Dendritic cell treated with granulocyte-macrophage colony-stimulating factor and Interleukin-4, amounts not matched to agents 40 ng/mL and 50 ng/mL, for 4 days (primary cell): Measurements from ENCODE around the gene CLEC7A.

Experiments
- H3K27ac Mint-ChIP-seq: one replicate; pipeline ENCODE4 v1.8.0; 2022; ENCODE audit warnings: mild to moderate bottlenecking, mixed read lengths
- H3K27me3 Mint-ChIP-seq: one replicate; pipeline ENCODE4 v1.8.0; 2022; ENCODE audit warnings: mild to moderate bottlenecking, mixed read lengths
- H3K36me3 Mint-ChIP-seq: one replicate; pipeline ENCODE4 v1.8.0; 2022; ENCODE audit warnings: low read depth, mixed read lengths
- H3K4me1 Mint-ChIP-seq: one replicate; pipeline ENCODE4 v1.8.0; 2022; ENCODE audit warnings: low read depth, mixed read lengths
- H3K4me3 Mint-ChIP-seq: one replicate; pipeline ENCODE4 v1.8.0; 2022; ENCODE audit warnings: mild to moderate bottlenecking, moderate library complexity, mixed read lengths
- H3K9me3 Mint-ChIP-seq: one replicate; pipeline ENCODE4 v1.8.0; 2022; ENCODE audit warnings: mixed read lengths
- intact Hi-C: fragments of 100-400 bp; cut with micrococcal nuclease; formaldehyde crosslinking; loops from one replicate; pipeline ENCODE4 v1.15.0; 2022

The CLEC7A gene

GRCh38 chr12:10126413-10126812 is 3.6 kb downstream of the CLEC7A start:
- peaks cover 46% of the 10 kb centered on the region for H3K4me1 Mint-ChIP-seq
- H3K4me3 Mint-ChIP-seq = peak overlapping the region; percentile 84
- H3K9me3 Mint-ChIP-seq = no peaks in the 10 kb centered on the region
- intact Hi-C loops = no loop called here
- peak overlapping the region; percentile 97 for H3K27ac Mint-ChIP-seq
- H3K36me3 Mint-ChIP-seq = peaks cover 83% of the 10 kb centered on the region
- H3K27me3 Mint-ChIP-seq = no peaks in the 10 kb centered on the region

GRCh38 chr12:10122689-10123088 is 7.3 kb downstream of the CLEC7A start:
- Mint-ChIP-seq H3K4me1 (peaks cover 62% of the 10 kb centered on the region), H3K27me3 (no peaks in the 10 kb centered on the region), H3K4me3 (peak overlapping the region; percentile 73), H3K36me3 (peaks cover 96% of the 10 kb centered on the region), H3K27ac (peak overlapping the region; percentile 97), H3K9me3 (no peaks in the 10 kb centered on the region)
- intact Hi-C loops = no loop called here

GRCh38 chr12:10121278-10121677 is 8.7 kb downstream of the CLEC7A start:
- peaks cover 89% of the 10 kb centered on the region for H3K36me3 Mint-ChIP-seq
- peak overlapping the region; percentile 97 for H3K27ac Mint-ChIP-seq
- no peaks in the 10 kb centered on the region for H3K9me3 Mint-ChIP-seq
- intact Hi-C loops = loop anchor here (2.0 kb wide), 1 partner anchor 26 kb away; no protein-coding TSS in a partner anchor
- H3K4me1 Mint-ChIP-seq = peaks cover 56% of the 10 kb centered on the region
- H3K27me3 Mint-ChIP-seq = no peaks in the 10 kb centered on the region
- H3K4me3 Mint-ChIP-seq = peak overlapping the region; percentile 73

- Mint-ChIP-seq H3K9me3 (no peaks in the 10 kb centered on the region), H3K36me3 (peaks cover 89% of the 10 kb centered on the region), H3K27ac (peak overlapping the region; percentile 97), H3K4me1 (peaks cover 52% of the 10 kb centered on the region), H3K27me3 (no peaks in the 10 kb centered on the region), H3K4me3 (peak overlapping the region; percentile 69)
- intact Hi-C loops = no loop called here
Observed at GRCh38 chr12:10119066-10119465, 10.9 kb downstream of the CLEC7A start.

- peaks cover 14% of the 10 kb centered on the region for H3K9me3 Mint-ChIP-seq
- no peak overlapping the region for H3K4me3 Mint-ChIP-seq
- peaks cover 44% of the 10 kb centered on the region for H3K4me1 Mint-ChIP-seq
- H3K36me3 Mint-ChIP-seq = peaks cover 88% of the 10 kb centered on the region
- no peak overlapping the region for H3K27ac Mint-ChIP-seq
- intact Hi-C loops = no loop called here
- H3K27me3 Mint-ChIP-seq = no peaks in the 10 kb centered on the region
Observed at GRCh38 chr12:10115890-10116289, 14.1 kb downstream of the CLEC7A start.

- Mint-ChIP-seq H3K9me3 (peaks cover 16% of the 10 kb centered on the region), H3K27me3 (no peaks in the 10 kb centered on the region), H3K4me1 (peaks cover 46% of the 10 kb centered on the region), H3K27ac (peak overlapping the region; percentile 47), H3K4me3 (no peak overlapping the region), H3K36me3 (peaks cover 85% of the 10 kb centered on the region)
- intact Hi-C loops = no loop called here
Observed at GRCh38 chr12:10115311-10115710, 14.7 kb downstream of the CLEC7A start.

GRCh38 chr12:10113920-10114319 is 16.1 kb downstream of the CLEC7A start:
- no peaks in the 10 kb centered on the region for H3K27me3 Mint-ChIP-seq
- H3K4me3 Mint-ChIP-seq = no peak overlapping the region
- peaks cover 37% of the 10 kb centered on the region for H3K4me1 Mint-ChIP-seq
- peaks cover 81% of the 10 kb centered on the region for H3K36me3 Mint-ChIP-seq
- peak overlapping the region; percentile 45 for H3K27ac Mint-ChIP-seq
- intact Hi-C loops = no loop called here
- H3K9me3 Mint-ChIP-seq = peaks cover 16% of the 10 kb centered on the region

GRCh38 chr12:10113075-10113474 is 16.9 kb downstream of the CLEC7A start:
- Mint-ChIP-seq H3K4me1 (peaks cover 31% of the 10 kb centered on the region), H3K36me3 (peaks cover 80% of the 10 kb centered on the region), H3K9me3 (peaks cover 16% of the 10 kb centered on the region), H3K4me3 (no peak overlapping the region), H3K27ac (peak overlapping the region; percentile 4), H3K27me3 (no peaks in the 10 kb centered on the region)
- intact Hi-C loops = no loop called here

- Mint-ChIP-seq H3K9me3 (peaks cover 16% of the 10 kb centered on the region), H3K27me3 (no peaks in the 10 kb centered on the region), H3K36me3 (peaks cover 82% of the 10 kb centered on the region), H3K27ac (no peak overlapping the region), H3K4me1 (peaks cover 37% of the 10 kb centered on the region), H3K4me3 (no peak overlapping the region)
- intact Hi-C loops = no loop called here
Observed at GRCh38 chr12:10111451-10111850, 18.5 kb downstream of the CLEC7A start.

- Mint-ChIP-seq H3K9me3 (peaks cover 16% of the 10 kb centered on the region), H3K36me3 (peaks cover 80% of the 10 kb centered on the region)
Observed at GRCh38 chr12:10110256-10110844, 19.6 kb downstream of the CLEC7A start.

GRCh38 chr12:10102322-10102721 is 27.7 kb downstream of the CLEC7A start:
- intact Hi-C loops = no loop called here
- Mint-ChIP-seq H3K9me3 (peaks cover 9% of the 10 kb centered on the region), H3K27me3 (no peaks in the 10 kb centered on the region), H3K36me3 (peaks cover 42% of the 10 kb centered on the region), H3K27ac (peak overlapping the region; percentile 83), H3K4me1 (peaks cover 56% of the 10 kb centered on the region), H3K4me3 (no peak overlapping the region)

More at GRCh38 chr12:10110256-10110844, 19.6 kb downstream of the CLEC7A start:
- H3K4me3 Mint-ChIP-seq = no peak overlapping the region
- intact Hi-C loops = no loop called here
- no peak overlapping the region for H3K27ac Mint-ChIP-seq
- peaks cover 35% of the 10 kb centered on the region for H3K4me1 Mint-ChIP-seq
- H3K27me3 Mint-ChIP-seq = no peaks in the 10 kb centered on the region

- Mint-ChIP-seq H3K9me3 (peaks cover 9% of the 10 kb centered on the region), H3K36me3 (peaks cover 36% of the 10 kb centered on the region), H3K27me3 (no peaks in the 10 kb centered on the region)
Observed at GRCh38 chr12:10101648-10102220, 28.3 kb downstream of the CLEC7A start.

GRCh38 chr12:10101042-10101579 is 28.9 kb downstream of the CLEC7A start:
- intact Hi-C loops = no loop called here

More at GRCh38 chr12:10101648-10102220, 28.3 kb downstream of the CLEC7A start:
- intact Hi-C loops = no loop called here
- Mint-ChIP-seq H3K4me3 (peak overlapping the region; percentile 45), H3K27ac (peak overlapping the region; percentile 83), H3K4me1 (peaks cover 51% of the 10 kb centered on the region)

GRCh38 chr12:10098791-10099190 is 31.2 kb downstream of the CLEC7A start, which contains the start of gene CLEC1A:
TSS of gene CLEC1A (minus strand) at chr12:10098985. CDS start at chr12:10098922, 63 bp downstream.
- no peaks in the 10 kb centered on the region for H3K27me3 Mint-ChIP-seq
- peaks cover 49% of the 10 kb centered on the region for H3K4me1 Mint-ChIP-seq
- peak within 1 kb of the TSS; percentile 34 for H3K27ac Mint-ChIP-seq
- peaks cover 12% of the 10 kb centered on the region for H3K36me3 Mint-ChIP-seq
- H3K4me3 Mint-ChIP-seq = no peak within 1 kb of the TSS
- peaks cover 7% of the 10 kb centered on the region for H3K9me3 Mint-ChIP-seq
- intact Hi-C loops = no loop called here

More at GRCh38 chr12:10101042-10101579, 28.9 kb downstream of the CLEC7A start:
- Mint-ChIP-seq H3K36me3 (peaks cover 35% of the 10 kb centered on the region), H3K4me1 (peaks cover 49% of the 10 kb centered on the region), H3K9me3 (peaks cover 9% of the 10 kb centered on the region), H3K27me3 (no peaks in the 10 kb centered on the region), H3K4me3 (no peak overlapping the region), H3K27ac (peak overlapping the region; percentile 83)
